GM08714 (cell line): Measurements from ENCODE around the gene SMIM7.

Experiments
- H3K4me3 ChIP-seq: fragments of 200-500 bp; sonication (Bioruptor generic); 2 replicates; pipeline ENCODE4 v1.5.1; 2014; ENCODE audit warnings: mild to moderate bottlenecking, low read length, inconsistent platforms
- ZNF274 ChIP-seq: IDR thresholded peaks from 2 replicates; pipeline ENCODE4 v1.6.1; 2012; ENCODE audit warnings: mild to moderate bottlenecking, low read depth, low read length

SMIM7 gene

DNA sequence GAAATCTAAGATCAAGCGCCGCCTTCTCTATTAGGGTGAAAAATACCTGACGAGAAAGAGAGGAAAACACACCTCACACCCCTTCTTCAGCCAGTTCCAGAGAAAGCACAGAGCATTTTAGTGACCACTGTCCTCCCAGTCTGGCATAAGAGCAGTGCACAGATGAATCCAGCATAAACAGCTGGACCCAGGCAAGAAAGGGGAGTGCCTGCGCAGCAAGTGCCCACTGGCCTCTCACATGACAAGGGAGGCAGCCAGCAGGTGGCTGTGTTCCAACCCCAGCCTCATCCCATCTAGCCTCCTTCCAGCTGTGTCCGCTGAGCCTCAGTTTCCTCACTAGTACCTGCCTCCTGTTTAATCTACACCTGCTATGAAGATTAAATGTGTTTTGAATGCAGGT, 39.9 kb downstream of the SMIM7 start:
- TF ChIP-seq ZNF274: no peak
- H3K4me3 ChIP-seq: no peak overlapping the region

DNA sequence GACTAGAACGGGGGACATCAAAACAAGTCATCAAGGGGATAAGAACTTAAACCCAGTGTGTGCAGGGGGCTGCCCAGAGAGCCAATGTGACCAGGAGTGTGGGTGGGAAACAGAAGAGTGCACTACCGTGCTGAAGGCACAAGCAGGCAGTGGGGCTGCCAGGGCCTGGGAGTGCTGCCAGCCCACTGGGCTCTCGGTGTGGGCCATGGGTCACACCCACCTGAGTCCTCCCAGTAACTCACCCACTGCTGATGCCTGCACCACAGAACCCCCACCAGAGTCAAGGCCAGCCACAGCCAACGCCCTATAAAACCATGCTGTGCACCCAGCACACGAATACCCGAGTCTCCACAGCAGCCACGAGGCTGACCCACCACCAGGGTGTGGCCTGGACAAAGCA, 40.5 kb downstream of the SMIM7 start:
- no peak overlapping the region for H3K4me3 ChIP-seq
- no peak for TF ChIP-seq ZNF274

DNA sequence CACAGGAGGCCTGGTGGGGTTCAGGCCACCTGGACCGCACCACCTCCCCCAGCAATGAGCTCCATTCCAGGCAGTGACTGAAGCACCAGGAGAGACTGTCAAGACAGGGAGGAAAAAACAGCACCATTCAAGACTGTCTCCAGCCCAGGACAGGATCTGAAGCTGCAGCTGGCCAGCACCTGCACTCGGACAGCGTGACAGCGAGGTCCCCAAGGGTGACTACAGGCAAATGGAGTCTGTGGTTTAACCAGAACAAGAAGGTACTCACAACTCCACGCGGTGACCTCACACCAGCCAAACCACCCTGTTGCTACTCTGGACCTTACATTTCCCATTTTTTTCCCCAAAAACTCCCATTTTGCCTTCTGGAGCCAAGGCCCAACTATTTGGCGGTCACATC, 41.7 kb downstream of the SMIM7 start:
- H3K4me3 ChIP-seq: no peak overlapping the region

DNA sequence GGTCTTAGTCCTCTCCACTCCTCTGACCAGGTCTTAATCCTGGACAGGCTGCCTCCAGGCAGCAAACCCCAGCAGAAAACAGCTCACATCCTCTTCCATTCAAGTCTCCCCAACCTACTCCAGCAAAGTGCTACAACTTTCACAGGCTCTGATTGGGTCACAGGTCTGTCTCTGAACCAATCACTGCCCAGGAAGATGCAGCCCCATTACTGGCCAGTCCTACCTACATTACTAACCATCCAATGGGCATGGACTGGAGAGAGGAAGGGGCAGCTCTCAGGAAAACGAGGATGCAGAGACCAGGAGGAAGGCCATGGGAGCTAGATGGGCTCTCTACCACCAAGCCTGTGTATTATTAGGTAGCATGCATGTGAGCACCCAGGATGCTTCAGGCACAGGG, 44.1 kb downstream of the SMIM7 start:
- no peak overlapping the region for H3K4me3 ChIP-seq
- TF ChIP-seq ZNF274: no peak

More for the DNA sequence above, 41.7 kb downstream of the SMIM7 start:
- no peak for TF ChIP-seq ZNF274

DNA sequence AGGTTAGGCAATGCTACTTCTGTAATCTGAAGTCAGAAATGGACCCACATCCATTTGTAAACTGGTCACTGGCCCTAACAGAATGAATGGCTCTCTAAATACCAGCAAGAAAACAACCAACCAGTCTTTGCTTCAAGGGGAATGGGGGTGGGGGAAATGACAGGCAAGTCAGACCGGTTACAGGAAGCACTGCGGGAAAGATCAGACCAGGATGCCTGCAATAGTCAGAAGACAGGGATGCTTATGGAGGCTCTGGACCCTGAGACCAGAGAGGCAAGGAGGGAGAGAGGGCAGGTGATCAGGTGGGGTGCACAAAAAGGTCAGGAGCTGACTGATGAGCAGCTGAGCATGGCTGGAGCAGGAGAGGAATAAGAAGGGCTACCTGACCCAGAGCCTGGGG, 45.0 kb downstream of the SMIM7 start:
- no peak for TF ChIP-seq ZNF274
- H3K4me3 ChIP-seq: no peak overlapping the region

DNA sequence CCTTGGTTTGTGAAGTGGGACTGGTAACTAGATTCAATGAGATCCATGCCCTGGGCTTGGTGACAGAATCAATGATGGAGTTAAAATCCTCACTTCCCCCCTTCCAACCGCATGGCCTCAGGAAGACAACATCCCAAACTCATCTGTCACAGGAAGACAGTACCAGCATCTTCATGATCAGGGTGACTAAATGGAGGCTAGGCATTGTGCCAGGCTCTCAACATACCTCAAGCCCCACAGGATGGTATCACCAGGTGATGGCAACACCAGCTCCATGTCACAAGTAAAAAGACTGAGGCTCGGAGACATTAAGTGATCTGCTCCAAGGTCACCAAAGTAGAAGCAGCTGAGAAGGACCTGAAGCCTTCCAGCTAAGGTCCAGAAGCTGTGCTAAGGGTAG, 46.1 kb downstream of the SMIM7 start:
- no peak overlapping the region for H3K4me3 ChIP-seq
- no peak for TF ChIP-seq ZNF274

DNA sequence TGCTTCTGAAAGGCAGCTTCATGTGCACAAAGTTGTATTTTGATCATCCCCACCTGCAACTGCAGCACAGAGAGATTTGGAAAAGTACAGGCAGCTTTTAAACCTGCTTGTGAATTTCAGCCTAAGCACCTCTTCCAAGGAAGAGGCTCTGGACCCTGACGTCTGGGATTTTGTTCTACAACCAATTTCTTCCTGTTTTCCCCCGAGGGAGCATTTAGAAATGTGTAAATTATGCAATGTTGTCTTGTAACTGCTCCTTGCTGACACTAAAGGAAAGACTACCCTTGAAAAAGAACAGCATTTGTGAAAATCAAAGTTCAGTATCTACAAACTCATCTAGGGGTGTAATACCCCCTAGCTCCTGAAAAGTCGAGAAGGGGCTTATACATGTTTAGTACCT, 47.3 kb downstream of the SMIM7 start:
- H3K4me3 ChIP-seq: no peak overlapping the region
- no peak for TF ChIP-seq ZNF274

DNA sequence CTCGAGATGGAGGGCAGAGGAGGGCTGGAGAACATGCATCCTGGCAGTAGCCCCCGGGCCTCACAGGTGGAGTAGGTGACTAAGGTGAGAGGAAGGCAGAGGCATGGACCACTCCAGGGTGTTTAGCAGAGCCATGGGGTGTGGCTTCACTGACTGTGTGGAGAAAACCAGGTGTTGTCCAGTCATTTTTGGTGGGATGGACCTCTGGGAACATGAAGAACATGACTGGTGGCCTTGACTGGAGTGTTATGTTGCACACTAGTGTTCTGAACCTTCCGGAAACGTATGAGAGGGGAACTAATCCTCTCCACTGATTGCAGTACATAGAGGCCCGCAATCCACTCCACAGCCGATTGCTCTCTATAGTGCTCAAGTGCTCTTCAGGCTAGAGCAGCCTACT, 48.8 kb downstream of the SMIM7 start:
- H3K4me3 ChIP-seq: no peak overlapping the region
- TF ChIP-seq ZNF274: no peak

DNA sequence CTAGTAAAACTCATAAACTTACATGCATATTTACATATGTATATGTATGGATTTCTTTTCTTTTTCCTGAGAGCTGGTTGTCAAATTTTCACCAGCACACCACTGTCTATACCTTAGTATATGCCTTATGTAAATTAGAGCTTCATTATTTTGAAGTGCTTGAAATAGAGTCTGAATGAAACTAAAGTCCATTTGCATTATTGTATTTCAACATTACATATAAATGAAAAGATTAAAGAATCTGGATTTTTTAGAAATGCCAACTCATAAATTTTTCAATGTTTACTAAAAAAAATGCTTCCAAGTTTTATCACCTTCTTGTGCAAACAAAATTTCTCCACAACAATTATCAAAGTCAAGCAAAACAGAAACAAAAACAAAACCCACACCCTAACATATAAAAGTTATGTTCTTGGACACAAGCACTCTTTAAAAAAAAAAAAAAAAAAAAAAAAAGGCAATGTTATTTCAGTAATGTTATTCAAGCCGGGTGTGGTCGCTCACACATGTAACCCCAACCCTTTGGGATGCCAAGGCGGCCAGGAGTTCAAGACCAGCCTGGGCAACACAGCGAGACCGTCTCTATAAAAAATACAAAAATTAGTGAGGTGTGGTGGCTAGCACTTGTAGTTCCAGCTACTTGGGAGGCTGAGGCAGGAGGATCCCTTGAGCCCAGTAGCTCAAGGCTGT, 50.3 kb downstream of the SMIM7 start:
- TF ChIP-seq ZNF274: no peak

DNA sequence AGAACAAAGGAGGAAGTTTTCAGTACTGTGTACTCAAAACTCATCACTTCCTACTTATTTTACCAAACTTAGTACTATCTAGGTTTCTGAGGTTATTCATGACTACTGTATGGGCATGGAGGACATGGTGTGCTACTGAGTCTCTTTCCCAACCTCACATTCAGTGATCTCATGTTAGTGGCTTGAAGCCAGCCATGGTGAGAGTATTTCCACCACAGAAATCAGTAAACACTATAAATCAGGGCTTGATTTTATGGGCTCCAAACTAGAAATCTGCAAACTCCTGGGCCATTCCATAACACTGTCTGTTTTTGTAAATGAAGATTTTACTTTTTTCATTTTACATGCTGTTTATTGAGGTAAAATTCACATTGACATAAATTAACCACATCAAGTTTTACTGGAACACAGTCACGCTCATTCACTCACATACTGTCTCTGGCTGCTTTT, 51.6 kb downstream of the SMIM7 start:
- TF ChIP-seq ZNF274: no peak

More for the DNA sequence above, 50.3 kb downstream of the SMIM7 start:
- H3K4me3 ChIP-seq: no peak overlapping the region

DNA sequence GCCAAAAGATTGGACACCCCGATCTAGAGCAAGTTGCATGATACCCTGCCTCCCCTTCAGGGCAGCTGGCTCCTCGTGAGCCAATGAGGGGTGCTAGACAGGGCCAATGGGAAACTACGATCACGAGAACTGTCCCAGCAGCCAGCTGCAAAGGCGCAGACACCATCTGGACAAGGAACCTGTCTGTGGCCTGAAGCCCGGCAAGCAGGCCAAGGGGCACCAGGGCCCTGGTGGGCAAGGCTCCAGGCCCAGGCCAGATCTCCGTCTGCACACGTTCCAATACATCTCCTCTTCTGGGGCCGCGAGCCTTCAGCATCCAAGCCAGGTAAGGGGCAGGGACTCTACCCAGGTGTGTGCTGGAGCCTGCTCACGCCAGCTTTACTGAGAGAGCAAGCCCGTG, 52.1 kb downstream of the SMIM7 start:
- no peak overlapping the region for H3K4me3 ChIP-seq
- TF ChIP-seq ZNF274: no peak

More for the DNA sequence above, 51.6 kb downstream of the SMIM7 start:
- no peak overlapping the region for H3K4me3 ChIP-seq

DNA sequence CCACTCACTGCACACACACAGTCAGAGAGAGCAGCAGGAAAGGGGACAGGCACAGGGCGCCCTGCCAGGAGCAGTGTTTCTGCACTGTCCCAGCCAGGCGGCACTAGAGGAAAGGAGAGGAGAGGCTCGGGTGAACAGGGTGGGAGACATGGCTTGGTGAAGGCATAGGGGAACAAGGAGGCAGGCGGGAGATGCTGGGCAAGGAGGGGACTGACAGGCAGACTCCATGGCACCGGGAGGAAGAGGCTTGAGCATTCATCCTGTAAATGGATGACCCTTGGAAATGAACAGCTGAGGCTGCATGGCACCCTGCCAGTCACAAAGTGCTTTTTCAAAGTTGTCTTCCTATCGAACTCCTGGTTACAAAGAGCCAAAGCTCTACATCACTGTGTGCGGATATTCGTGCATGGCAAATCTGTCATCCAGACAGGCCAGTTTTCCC, 54.4 kb downstream of the SMIM7 start:
- TF ChIP-seq ZNF274: no peak
- H3K4me3 ChIP-seq: no peak overlapping the region

DNA sequence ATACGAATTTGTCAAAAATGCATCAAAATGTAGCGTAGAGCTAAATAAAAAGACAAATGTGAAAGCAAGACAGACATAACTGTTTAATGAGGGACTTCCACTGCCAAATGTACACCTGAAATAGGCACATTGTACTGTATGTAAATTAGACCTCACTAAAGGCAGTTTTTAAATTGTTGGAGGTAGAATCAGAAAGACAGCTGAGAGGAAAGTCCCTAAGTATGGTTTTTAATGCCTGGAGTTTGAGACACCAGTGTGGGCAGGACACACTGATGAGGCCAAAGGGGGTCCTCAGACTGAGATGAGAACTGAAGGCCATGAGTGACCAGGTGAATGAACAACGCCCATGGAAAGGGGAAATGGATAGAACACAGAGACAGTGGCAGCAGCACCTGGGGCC, 54.8 kb downstream of the SMIM7 start:
- no peak for TF ChIP-seq ZNF274
- no peak overlapping the region for H3K4me3 ChIP-seq

DNA sequence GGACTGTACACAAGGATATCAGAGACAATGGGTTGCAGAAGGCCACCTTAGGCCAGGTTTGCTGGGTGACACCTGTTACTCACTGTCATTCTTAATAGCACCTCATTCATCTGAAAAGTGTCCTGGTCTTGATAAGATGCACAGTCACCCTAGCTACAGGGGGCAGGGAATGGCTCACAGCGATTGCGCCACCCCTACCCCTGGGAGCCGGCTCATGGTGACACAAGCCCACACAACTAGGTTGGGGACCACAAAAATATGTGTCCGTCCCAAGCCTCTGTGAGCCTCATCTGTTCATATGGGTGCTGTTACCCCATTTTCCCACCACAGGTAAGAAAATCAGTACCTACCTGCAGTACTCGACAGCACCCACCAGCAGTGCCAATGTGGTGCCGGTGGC, 55.3 kb downstream of the SMIM7 start:
- TF ChIP-seq ZNF274: no peak
- H3K4me3 ChIP-seq: no peak overlapping the region

DNA sequence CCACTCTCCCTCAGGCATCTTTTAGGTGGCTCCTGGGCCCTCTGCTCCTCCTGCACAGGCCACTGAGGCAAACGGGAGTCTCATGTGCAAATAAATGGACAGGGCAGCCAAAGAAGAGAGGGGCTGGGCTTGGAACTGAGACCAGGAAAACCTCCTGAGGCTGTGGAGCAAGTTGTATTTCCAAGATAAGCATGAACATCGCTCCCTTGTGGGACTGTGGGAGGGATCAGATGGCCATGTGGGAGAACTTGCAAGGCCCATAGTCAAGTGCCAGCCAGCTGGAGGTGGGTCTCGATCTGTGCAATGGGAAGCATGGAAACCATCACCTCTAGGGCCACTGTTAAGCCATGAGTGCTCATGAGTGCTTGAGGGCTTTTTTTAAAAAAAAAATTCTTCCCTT, 56.9 kb downstream of the SMIM7 start:
- no peak for TF ChIP-seq ZNF274

More for the DNA sequence above, 56.9 kb downstream of the SMIM7 start:
- H3K4me3 ChIP-seq: no peak overlapping the region
